ENCODE results near the gene KMO.

KMO gene

GRCh38 chr1:241598249-241598648 is 66.1 kb downstream of the KMO start:
- no peak for DNase-seq

DNA sequence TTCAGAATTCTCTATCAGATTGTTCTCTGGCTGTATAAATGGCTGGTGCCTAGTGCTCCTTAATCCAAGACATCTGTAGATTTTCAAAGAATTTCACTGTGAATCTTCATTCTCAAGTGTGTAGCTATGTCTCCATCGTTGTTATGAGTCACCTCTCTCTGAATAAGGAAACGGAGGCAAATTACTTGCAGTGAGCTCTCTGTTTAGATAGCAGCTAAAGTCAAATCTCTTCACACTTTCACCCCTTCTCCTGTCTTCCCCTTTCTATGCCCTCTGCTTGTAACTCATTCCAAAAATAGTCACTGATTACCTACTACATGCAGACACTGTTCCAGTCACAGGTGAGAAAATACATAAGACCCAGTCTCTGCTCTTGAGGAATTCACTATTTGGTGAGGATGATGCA is 68.3 kb downstream of the KMO start:
- DNase-seq, result no peak

GRCh38 chr1:241603731-241604245 is 71.6 kb downstream of the KMO start:
- no peak for DNase-seq

DNA sequence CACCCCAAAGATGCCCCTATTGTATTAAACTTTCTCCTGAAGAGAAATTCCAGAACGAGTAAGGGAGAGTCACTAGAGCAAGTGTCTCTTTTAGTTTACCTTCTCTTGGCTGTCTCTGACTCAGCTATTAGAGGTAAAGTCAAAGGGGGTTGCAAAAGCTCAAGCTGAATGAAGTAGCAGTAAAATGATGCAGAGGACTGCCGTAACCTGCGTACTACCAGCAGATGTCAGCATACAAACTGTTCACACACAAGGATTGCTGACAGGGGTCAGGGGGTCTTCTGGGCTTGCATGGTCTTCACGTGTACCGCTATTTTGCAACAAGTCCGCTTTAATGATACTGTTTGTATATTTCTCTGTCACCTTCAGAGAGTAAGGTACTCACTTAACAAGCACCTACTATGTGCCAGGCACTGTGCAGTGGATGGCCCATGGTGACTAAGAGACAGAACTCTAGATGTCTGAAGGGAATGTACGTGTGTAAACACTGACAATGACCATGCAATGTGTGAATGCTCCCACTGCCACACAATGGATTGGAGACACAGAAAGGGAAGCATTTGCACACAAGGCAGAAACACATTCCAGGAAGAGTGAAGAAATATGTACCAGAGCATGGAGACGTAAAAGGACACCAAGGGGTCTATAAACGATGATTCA is 73.1 kb downstream of the KMO start:
- no peak for DNase-seq

DNA sequence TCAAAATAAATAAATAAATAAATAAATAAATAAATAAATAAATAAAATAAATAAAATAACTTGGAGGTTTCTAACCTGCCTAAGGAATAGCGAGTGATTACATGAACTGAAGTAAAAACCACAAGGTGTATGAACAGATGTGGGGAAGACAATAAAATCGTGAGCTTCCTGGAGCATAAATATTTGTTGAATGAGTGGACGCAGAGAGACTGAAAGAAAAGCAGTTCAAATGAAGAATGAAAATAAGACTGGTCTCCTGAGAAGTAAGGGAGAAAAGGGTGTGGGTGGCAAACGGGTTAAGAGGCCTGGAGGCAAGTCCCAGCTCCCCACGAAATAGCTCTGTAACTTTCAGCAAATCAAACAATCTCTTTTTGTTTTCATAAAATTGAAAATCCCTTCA is 74.4 kb downstream of the KMO start:
- DNase-seq, result no peak

DNA sequence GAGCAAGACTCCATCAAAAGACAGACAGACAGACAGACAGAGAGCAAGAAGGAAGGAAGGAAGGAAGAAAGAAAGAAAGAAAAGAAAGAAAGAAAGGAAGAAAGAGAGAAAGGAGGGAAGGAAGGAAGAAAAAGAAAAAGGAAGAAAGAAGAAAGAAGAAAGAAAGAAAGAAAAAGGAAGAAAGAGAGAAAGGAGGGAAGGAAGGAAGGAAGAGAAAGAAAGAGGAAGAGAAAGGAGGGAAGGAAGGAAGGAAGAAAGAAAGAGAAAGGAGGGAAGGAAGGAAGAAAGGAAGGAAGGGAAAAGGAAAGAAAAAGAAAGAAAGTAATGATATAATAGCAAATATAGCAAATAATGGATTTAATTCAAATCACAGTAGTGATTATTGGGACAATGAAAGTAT is 75.3 kb downstream of the KMO start:
- DNase-seq, result no peak

DNA sequence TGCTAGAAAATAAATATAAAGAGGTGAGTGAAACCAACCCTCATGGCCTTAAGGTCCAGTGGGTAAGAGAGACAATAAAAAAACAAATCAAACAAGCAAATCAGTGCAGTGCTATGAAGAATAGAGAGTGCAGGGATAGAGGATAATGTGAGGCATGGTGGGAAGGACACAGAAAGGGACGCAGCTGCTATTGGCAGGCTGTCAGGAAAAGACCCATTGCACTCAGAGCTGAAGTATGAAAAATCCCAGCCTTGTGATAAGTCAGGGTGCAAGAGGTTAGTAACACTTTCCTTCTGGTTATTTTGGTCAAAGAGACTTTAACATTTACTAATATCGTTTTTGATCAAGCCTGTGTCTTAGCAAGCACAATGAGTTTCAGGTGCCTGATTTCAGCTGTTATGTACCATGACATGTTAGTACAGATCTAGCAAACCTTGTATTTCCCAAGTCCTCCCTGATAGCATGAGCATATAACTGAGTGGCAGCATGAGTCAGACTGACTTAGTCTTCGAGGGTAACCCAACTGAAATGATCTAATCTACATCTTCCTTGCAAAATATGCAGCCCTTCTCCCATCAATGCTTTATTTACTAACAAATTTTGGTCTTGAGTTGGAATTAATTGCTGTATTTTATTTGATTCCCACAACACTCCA is 76.3 kb downstream of the KMO start:
- no peak for DNase-seq

DNA sequence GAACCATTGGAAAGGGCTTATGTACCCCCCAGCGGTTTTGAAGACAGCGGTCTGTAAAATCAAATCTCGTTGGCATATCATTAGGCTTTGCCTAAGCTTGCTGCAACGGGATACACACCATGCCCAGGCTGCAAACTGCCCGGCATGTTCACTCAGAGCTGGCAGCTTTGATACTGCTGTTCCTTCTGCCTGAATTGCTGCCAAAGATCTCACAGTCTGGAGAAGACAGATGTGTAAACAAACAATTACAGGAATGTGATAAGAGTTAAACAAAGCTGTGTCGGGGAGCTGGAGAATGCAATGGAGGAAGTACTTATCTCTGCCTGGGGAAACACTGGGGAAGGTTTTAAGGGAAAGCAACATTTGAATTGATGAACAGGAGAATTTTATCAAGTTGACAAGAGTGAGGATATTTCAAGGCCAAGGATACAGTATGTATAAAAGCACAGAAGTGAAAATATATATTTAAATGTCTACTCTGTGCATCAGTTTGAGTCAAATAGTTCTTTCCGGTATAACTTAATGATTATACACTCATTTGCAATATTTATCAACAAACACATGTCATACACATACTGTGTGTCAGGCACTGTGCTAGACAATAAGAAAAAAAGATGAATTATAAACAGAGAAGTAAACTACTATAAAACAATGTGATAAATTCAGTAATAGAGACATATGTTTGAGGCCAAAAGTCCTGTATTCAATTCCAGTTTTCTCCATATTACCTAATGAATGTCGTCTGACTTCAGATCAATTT is 78.1 kb downstream of the KMO start:
- no peak for DNase-seq

- no peak for DNase-seq
These were observed 78.9 kb downstream of the KMO start for GRCh38 chr1:241611063-241611462.

- no peak for DNase-seq
These were observed 79.6 kb downstream of the KMO start for GRCh38 chr1:241611736-241612135.

DNA sequence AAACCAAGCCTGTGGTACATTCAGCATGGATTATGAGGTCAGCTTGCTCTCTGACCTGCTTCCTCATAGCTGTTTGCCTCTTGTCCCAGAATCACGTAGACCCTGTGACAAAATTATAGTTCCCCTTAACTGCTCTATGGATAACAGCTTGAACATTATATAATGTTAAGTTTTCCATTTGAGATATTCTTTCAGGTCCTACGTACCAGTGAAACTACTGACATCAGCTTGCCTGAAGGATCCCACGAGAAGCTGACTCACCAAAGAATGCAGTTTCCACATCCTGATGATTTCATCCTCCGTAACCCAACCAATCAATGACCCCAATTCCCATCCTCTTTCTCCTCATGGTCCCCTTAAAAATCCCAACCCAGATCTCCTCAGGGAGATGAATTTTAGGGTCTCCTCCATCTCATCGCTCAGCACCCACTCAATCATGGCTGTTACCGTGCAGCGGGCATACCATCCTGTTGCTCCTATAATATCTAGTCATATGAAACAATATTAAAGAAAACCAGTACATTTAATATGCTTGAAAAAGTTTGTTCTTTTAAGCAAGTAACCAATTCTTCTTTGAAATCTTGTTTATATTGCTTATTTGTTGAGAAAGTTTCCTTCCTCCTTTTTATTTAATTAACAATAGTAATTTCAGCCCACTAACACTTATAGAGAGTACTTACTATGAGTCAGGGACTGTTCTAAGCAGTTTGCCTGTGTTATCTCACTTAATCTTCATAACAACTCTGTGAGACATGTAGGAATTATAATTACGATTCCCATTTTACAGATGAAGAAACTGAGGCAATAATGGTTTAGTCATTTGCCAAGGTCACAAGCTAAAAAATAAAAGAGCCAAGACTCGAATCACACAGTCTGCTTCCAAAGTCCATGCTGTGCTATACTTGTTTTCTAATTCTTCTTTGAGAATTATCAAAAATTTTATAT is 80.6 kb downstream of the KMO start:
- no peak for DNase-seq

GRCh38 chr1:241614144-241614543 is 82.0 kb downstream of the KMO start:
- DNase-seq, result peak; percentile 16

- no peak for DNase-seq
These were observed 82.4 kb downstream of the KMO start for GRCh38 chr1:241614572-241614971.

GRCh38 chr1:241615043-241615974 is 83.1 kb downstream of the KMO start:
- DNase-seq, result no peak

GRCh38 chr1:241617426-241617825 is 85.2 kb downstream of the KMO start:
- no peak for DNase-seq

DNA sequence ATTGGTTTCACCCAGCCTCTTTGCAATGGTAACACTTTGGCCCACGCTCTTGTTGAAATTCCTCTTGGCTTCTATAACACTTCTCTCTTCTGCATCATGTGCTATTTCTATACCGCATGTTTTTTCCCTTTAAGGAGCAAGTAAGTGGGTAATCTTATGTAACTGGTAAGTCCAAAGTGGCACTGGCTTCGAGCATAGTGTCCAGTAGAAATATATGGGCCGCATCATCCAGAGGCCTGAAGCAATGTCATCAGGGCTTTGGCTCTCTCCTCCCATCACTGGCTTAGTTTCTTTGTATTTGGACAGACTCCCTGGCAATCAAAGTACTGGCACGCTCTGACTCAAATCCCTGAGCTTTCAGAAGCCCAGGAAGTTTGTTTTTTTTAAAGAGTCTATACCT is 90.5 kb downstream of the KMO start:
- no peak for DNase-seq

GRCh38 chr1:241624935-241625334 is 92.8 kb downstream of the KMO start:
- no peak for DNase-seq

- DNase-seq, result peak; percentile 44
These were observed 95.5 kb downstream of the KMO start for GRCh38 chr1:241627453-241628259.

- DNase-seq, result no peak
These were observed 97.8 kb downstream of the KMO start for GRCh38 chr1:241630005-241630404.

GRCh38 chr1:241630476-241630875 is 98.3 kb downstream of the KMO start:
- DNase-seq, result no peak

GRCh38 chr1:241630899-241631298 is 98.7 kb downstream of the KMO start:
- DNase-seq, result no peak

All from stimulated activated CD4-positive, alpha-beta T cell treated with anti-CD3 and anti-CD28 coated beads, Interleukin-15, amount 100 ng/mL, for 24 hours (primary cell).